ENCODE results near the gene DIDO1.
A peak's percentile ranks its signal among the peaks of the same experiment; 100 is the strongest.
"Not testable (repeated sequence)": the region's sequence is repeated elsewhere in the genome, so short reads cannot be mapped to it uniquely, and the experiment has no call there.

DIDO1 gene

DNA sequence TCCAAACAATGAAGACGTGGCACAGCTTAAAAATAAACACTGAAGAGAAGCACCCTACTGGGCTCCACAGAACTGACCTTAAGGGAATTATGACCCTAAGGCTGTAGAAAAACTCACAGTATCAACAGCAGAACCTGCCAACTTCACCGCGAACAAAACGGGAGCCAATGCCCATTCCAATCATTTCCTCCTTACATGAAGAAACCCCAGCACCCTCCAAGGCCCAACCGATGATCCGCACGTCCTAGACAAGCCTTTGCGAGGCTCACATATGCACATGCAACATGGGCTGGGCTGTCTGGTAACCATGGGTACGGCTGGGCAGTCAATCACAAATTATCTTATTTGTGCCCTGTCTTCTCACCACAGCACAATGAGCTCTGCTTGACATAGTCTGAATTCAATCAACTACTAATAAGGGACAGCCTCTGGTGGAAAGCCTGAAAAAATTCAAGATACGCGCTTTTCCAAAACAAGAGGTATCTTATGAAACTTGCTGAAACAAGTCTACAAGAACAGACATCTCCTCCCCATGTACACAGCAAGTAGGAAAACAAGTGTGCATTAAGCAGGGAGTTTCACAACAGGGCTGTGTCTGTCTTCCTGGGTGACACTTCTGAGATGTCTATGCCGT is 1.7 kb downstream of the DIDO1 start:
- Histone ChIP-seq H3K14ac (ENCODE audit: low read length) (no peak overlapping the region), H3K23ac (ENCODE audit: low read length) (no peak overlapping the region)
- no CpG with 5 or more reads among the region's 12 CpGs for WGBS (ENCODE audit: extremely low coverage, insufficient coverage, insufficient read length)

DNA sequence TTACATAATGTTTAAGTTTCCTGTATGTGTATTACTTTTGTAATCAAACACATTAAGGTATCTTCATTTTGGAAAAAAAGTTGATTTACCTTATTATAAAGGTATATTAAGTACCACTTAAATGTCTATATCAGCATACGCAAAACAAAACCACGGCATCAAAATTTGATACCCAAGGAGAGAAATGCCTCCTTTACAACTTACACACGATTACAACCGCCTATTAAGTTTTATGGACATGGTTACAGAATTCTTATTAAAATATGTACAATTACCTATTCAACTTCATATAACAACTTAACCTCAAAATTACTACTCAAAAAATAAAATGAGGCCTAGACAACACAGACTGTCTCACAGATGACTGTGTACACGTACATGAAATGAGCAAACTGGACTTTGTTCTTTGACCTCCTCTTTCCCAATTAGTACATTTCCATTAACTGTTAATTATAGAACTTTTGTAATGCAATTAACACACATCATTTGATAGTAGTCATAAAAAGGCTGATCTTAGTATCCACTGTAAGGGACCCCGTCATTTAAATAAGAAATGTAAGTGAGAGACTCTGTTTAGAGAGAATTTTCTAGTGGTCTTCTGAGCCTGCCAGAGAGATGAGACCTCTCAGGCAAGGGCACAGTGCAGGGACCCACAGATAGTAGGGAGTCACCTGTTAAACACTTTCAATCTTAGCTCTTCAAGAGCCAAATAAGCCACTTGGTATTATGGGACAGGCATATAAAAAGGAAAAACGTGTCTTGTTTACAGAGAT is 2.5 kb downstream of the DIDO1 start:
- Histone ChIP-seq H3K9me3 (ENCODE audit: insufficient read depth, low read depth, low read length) (no peaks in the 10 kb centered on the region), H4K8ac (ENCODE audit: low read depth, low read length) (no peak overlapping the region), H2BK5ac (ENCODE audit: low read depth, low read length, poor library complexity) (no peak overlapping the region), H4K91ac (ENCODE audit: low read depth, low read length) (no peak overlapping the region), H3K18ac (ENCODE audit: low read length) (no peak overlapping the region), H2BK12ac (ENCODE audit: low read length) (no peak overlapping the region), H3K9ac (ENCODE audit: low read length) (no peak overlapping the region), H3K27me3 (ENCODE audit: insufficient read depth, low read length) (no peaks in the 10 kb centered on the region), H3K23ac (ENCODE audit: low read length) (no peak overlapping the region), H3K4ac (ENCODE audit: low read depth, low read length) (peak overlapping the region; percentile 100), H4K12ac (ENCODE audit: low read depth, low read length) (no peak overlapping the region), H2AK5ac (ENCODE audit: low read length) (no peak overlapping the region), H3K4me1 (ENCODE audit: control insufficient read depth in 1 of 2, insufficient read depth in 2 of 2, low read length in 2 of 2) (peaks cover 30 to 45% of the 10 kb centered on the region in 2 experiments), H3K79me2 (ENCODE audit: control insufficient read depth, insufficient read depth, low read length, poor library complexity) (peaks cover 48% of the 10 kb centered on the region), H3K36me3 (ENCODE audit: control insufficient read depth in 1 of 2, insufficient read depth in 2 of 2, low read length in 2 of 2) (peaks cover 0 to 4% of the 10 kb centered on the region in 2 experiments), H3K14ac (ENCODE audit: low read length) (no peak overlapping the region), H3K4me3 (ENCODE audit: low read depth, low read length) (no peak overlapping the region), H2AFZ (ENCODE audit: insufficient read depth, low read length, poor library complexity) (no peak overlapping the region), H3K79me1 (ENCODE audit: low read length) (peaks cover 18% of the 10 kb centered on the region), H3K27ac (ENCODE audit: low read depth, low read length) (no peak overlapping the region), H3K4me2 (ENCODE audit: low read length) (peak overlapping the region; percentile 65), H2BK120ac (ENCODE audit: insufficient read depth, low read length, poor library complexity) (no peak overlapping the region)
- WGBS (ENCODE audit: extremely low coverage, insufficient coverage, insufficient read length): no CpG with 5 or more reads among the region's 7 CpGs
- no peak for DNase-seq

More for the DNA sequence above, 1.7 kb downstream of the DIDO1 start:
- H2BK12ac ChIP-seq (ENCODE audit: low read length): no peak overlapping the region
- H3K4me1 ChIP-seq (ENCODE audit: control insufficient read depth in 1 of 2, insufficient read depth in 2 of 2, low read length in 2 of 2): peaks cover 30 to 45% of the 10 kb centered on the region in 2 experiments
- no peak for DNase-seq
- no peak overlapping the region for H2BK120ac ChIP-seq (ENCODE audit: insufficient read depth, low read length, poor library complexity)
- no peaks in the 10 kb centered on the region for H3K9me3 ChIP-seq (ENCODE audit: insufficient read depth, low read depth, low read length)
- H3K9ac ChIP-seq (ENCODE audit: low read length): no peak overlapping the region
- no peak overlapping the region for H2AFZ ChIP-seq (ENCODE audit: insufficient read depth, low read length, poor library complexity)
- no peak overlapping the region for H3K18ac ChIP-seq (ENCODE audit: low read length)
- peaks cover 0 to 4% of the 10 kb centered on the region in 2 experiments for H3K36me3 ChIP-seq (ENCODE audit: control insufficient read depth in 1 of 2, insufficient read depth in 2 of 2, low read length in 2 of 2)
- H3K27me3 ChIP-seq (ENCODE audit: insufficient read depth, low read length): no peaks in the 10 kb centered on the region
- H3K4me3 ChIP-seq (ENCODE audit: low read depth, low read length): no peak overlapping the region
- H2BK5ac ChIP-seq (ENCODE audit: low read depth, low read length, poor library complexity): no peak overlapping the region
- peak overlapping the region; percentile 65 for H3K4me2 ChIP-seq (ENCODE audit: low read length)
- peak overlapping the region; percentile 100 for H3K4ac ChIP-seq (ENCODE audit: low read depth, low read length)
- no peak overlapping the region for H4K12ac ChIP-seq (ENCODE audit: low read depth, low read length)
- H4K91ac ChIP-seq (ENCODE audit: low read depth, low read length): no peak overlapping the region
- H2AK5ac ChIP-seq (ENCODE audit: low read length): no peak overlapping the region
- H3K79me2 ChIP-seq (ENCODE audit: control insufficient read depth, insufficient read depth, low read length, poor library complexity): peaks cover 46% of the 10 kb centered on the region
- peaks cover 22% of the 10 kb centered on the region for H3K79me1 ChIP-seq (ENCODE audit: low read length)
- H3K27ac ChIP-seq (ENCODE audit: low read depth, low read length): no peak overlapping the region
- no peak overlapping the region for H4K8ac ChIP-seq (ENCODE audit: low read depth, low read length)

DNA sequence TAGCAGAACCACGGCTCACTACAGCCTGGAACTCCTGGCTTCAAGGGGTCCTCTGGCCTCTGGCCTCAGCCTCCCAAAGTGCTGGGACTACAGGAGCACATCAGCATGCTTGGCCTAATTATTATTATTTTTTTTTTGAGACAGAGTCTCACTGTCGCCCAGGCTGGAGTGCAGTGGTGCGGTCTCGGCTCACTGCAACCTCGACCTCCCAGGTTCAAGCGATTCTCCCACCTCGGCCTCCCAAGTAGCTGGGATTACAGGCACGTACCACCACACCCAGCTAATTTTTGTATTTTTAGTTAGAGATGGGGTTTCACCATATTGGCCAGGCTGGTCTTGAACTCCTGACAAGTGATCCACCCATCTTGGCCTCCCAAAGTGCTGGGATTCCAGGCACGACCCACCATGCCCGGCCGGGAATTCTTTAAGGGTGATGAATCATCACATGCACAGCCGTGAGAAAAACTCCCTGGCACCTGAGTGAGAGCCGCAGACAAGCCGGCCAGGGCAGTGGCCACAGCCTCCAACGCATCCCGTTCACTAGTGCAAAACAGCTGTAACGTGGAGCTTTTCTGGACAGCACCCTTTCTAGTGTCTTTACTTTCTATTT is 3.1 kb downstream of the DIDO1 start:
- H3K4ac ChIP-seq (ENCODE audit: low read depth, low read length): peak overlapping the region; percentile 98
- not testable (repeated sequence) for H3K14ac ChIP-seq (ENCODE audit: low read length); H3K27ac ChIP-seq (ENCODE audit: low read depth, low read length); H3K9ac ChIP-seq (ENCODE audit: low read length); H3K36me3 ChIP-seq (ENCODE audit: control insufficient read depth in 1 of 2, insufficient read depth in 2 of 2, low read length in 2 of 2); H2BK5ac ChIP-seq (ENCODE audit: low read depth, low read length, poor library complexity); H4K91ac ChIP-seq (ENCODE audit: low read depth, low read length); H3K4me3 ChIP-seq (ENCODE audit: low read depth, low read length); H2BK120ac ChIP-seq (ENCODE audit: insufficient read depth, low read length, poor library complexity); H3K18ac ChIP-seq (ENCODE audit: low read length); H4K12ac ChIP-seq (ENCODE audit: low read depth, low read length); H3K23ac ChIP-seq (ENCODE audit: low read length); H2BK12ac ChIP-seq (ENCODE audit: low read length); H3K27me3 ChIP-seq (ENCODE audit: insufficient read depth, low read length); H4K8ac ChIP-seq (ENCODE audit: low read depth, low read length); H3K4me2 ChIP-seq (ENCODE audit: low read length); H3K9me3 ChIP-seq (ENCODE audit: insufficient read depth, low read depth, low read length); H2AFZ ChIP-seq (ENCODE audit: insufficient read depth, low read length, poor library complexity); H2AK5ac ChIP-seq (ENCODE audit: low read length)
- peaks cover 47% of the 10 kb centered on the region for H3K79me2 ChIP-seq (ENCODE audit: control insufficient read depth, insufficient read depth, low read length, poor library complexity)
- DNase-seq: peak; percentile 69 to 82
- H3K79me1 ChIP-seq (ENCODE audit: low read length): peaks cover 12% of the 10 kb centered on the region
- peaks cover 25 to 40% of the 10 kb centered on the region in 2 experiments for H3K4me1 ChIP-seq (ENCODE audit: control insufficient read depth in 1 of 2, insufficient read depth in 2 of 2, low read length in 2 of 2)
- whole genome bisulfite sequencing (ENCODE audit: extremely low coverage, insufficient coverage, insufficient read length): no CpG with 5 or more reads among the region's 17 CpGs

DNA sequence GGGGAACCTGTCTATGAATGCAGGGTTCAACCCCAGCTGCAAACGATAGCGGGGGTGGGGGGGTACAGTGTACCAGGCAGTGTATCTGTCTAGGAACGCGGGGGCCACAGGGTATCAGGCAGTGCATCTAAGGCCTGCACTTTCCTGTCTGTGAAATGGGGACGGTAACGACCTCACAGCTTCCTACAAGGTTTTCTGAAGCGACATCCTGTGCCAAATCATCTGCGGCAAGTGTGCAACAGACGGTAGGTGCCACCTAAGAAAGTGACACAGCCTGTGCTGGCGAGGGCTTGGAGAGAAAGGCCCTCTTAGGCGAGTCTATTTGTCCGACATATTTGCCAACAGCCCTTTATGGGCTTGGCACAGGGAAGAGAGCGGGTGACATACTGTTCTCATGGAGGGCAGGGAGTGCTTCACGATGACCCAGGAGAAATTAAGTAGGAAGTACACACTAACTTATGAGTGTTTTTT is 3.8 kb downstream of the DIDO1 start:
- no CpG with 5 or more reads among the region's 14 CpGs for WGBS (ENCODE audit: extremely low coverage, insufficient coverage, insufficient read length)
- H2BK120ac ChIP-seq (ENCODE audit: insufficient read depth, low read length, poor library complexity): no peak overlapping the region

More for the DNA sequence above, 3.8 kb downstream of the DIDO1 start:
- Histone ChIP-seq H4K8ac (ENCODE audit: low read depth, low read length) (no peak overlapping the region), H3K36me3 (ENCODE audit: control insufficient read depth in 1 of 2, insufficient read depth in 2 of 2, low read length in 2 of 2) (peaks cover 0 to 4% of the 10 kb centered on the region in 2 experiments), H4K12ac (ENCODE audit: low read depth, low read length) (no peak overlapping the region), H2AK5ac (ENCODE audit: low read length) (no peak overlapping the region), H4K91ac (ENCODE audit: low read depth, low read length) (no peak overlapping the region), H2AFZ (ENCODE audit: insufficient read depth, low read length, poor library complexity) (peak overlapping the region; percentile 5), H2BK5ac (ENCODE audit: low read depth, low read length, poor library complexity) (no peak overlapping the region), H2BK12ac (ENCODE audit: low read length) (no peak overlapping the region), H3K4me3 (ENCODE audit: low read depth, low read length) (no peak overlapping the region), H3K4me2 (ENCODE audit: low read length) (no peak overlapping the region), H3K9me3 (ENCODE audit: insufficient read depth, low read depth, low read length) (no peaks in the 10 kb centered on the region), H3K9ac (ENCODE audit: low read length) (no peak overlapping the region), H3K23ac (ENCODE audit: low read length) (no peak overlapping the region), H3K4ac (ENCODE audit: low read depth, low read length) (peak overlapping the region; percentile 98), H3K79me1 (ENCODE audit: low read length) (peaks cover 11% of the 10 kb centered on the region), H3K27ac (ENCODE audit: low read depth, low read length) (no peak overlapping the region), H3K14ac (ENCODE audit: low read length) (no peak overlapping the region), H3K4me1 (ENCODE audit: control insufficient read depth in 1 of 2, insufficient read depth in 2 of 2, low read length in 2 of 2) (peaks cover 18 to 33% of the 10 kb centered on the region in 2 experiments), H3K27me3 (ENCODE audit: insufficient read depth, low read length) (no peaks in the 10 kb centered on the region), H3K79me2 (ENCODE audit: control insufficient read depth, insufficient read depth, low read length, poor library complexity) (peaks cover 45% of the 10 kb centered on the region), H3K18ac (ENCODE audit: low read length) (no peak overlapping the region)
- DNase-seq: no peak
